Tibial nerve (tissue), 4 donors: Measurements from ENCODE around the gene ENO1.

Experiments
- EP300 ChIP-seq, 2 donors: sonication (generic); formaldehyde crosslinking; IDR thresholded peaks; one replicate each; pipeline ENCODE4 v1.6.1; 2017; ENCODE audit warnings: antibody characterized with exemption in 2 of 2, mild to moderate bottlenecking in 1 of 2
- POLR2A ChIP-seq, 2 donors: fragments of 450-650 bp; IDR thresholded peaks; one replicate each; pipeline ENCODE4 v1.6.1; 2017; ENCODE audit warnings: antibody characterized with exemption in 2 of 2, mild to moderate bottlenecking in 2 of 2, moderate library complexity in 2 of 2
- TF ChIP-seq, protein P1 (sequence below), 5 experiments: fragments of 200-600 bp in 3 of 5; fragments of 450-650 bp in 2 of 5; sonication (generic) in 3 of 5; IDR thresholded peaks; one replicate each; pipeline ENCODE4 v1.5.1; 2016 to 2019; ENCODE audit warnings: antibody characterized with exemption in 5 of 5, mild to moderate bottlenecking in 3 of 5, moderate library complexity in 2 of 5

GRCh38 chr1:8860738-8861516 is 17.6 kb downstream of the ENO1 start:
- TF ChIP-seq, protein P1, sequence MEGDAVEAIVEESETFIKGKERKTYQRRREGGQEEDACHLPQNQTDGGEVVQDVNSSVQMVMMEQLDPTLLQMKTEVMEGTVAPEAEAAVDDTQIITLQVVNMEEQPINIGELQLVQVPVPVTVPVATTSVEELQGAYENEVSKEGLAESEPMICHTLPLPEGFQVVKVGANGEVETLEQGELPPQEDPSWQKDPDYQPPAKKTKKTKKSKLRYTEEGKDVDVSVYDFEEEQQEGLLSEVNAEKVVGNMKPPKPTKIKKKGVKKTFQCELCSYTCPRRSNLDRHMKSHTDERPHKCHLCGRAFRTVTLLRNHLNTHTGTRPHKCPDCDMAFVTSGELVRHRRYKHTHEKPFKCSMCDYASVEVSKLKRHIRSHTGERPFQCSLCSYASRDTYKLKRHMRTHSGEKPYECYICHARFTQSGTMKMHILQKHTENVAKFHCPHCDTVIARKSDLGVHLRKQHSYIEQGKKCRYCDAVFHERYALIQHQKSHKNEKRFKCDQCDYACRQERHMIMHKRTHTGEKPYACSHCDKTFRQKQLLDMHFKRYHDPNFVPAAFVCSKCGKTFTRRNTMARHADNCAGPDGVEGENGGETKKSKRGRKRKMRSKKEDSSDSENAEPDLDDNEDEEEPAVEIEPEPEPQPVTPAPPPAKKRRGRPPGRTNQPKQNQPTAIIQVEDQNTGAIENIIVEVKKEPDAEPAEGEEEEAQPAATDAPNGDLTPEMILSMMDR (IDR thresholded peaks at IDR 0.05): no peak
- no peak for TF ChIP-seq POLR2A (IDR thresholded peaks at IDR 0.05)
- TF ChIP-seq EP300 (IDR thresholded peaks at IDR 0.05): no peak
